ENCODE results near the gene CENPX.

CENPX gene

GRCh38 chr17:82012261-82012639 lies 10.4 kb downstream of the CENPX start:
- intact Hi-C loops (cut with DNase I; ENCODE audit: low total_unique reads): no loop called here
- H3K4me1 ChIP-seq: peaks cover 0 to 28% (median 10%) of the 10 kb centered on the region in 4 donors
- peaks cover 0 to 34% (median 10%) of the 10 kb centered on the region in 3 donors for H3K36me3 ChIP-seq
- no peak overlapping the region for H3K4me3 ChIP-seq
- no peaks in the 10 kb centered on the region for H3K9me3 ChIP-seq
- H3K27ac ChIP-seq: peak overlapping the region in 1 of 2 donors; percentile 22
- no peak for DNase-seq
- no peaks in the 10 kb centered on the region for H3K27me3 ChIP-seq
- no peak for TF ChIP-seq CTCF (IDR thresholded peaks at IDR 0.05)

- DNase-seq: no peak
- H3K4me3 ChIP-seq: no peak overlapping the region
- H3K36me3 ChIP-seq: peaks cover 0 to 29% (median 10%) of the 10 kb centered on the region in 3 donors
- H3K27me3 ChIP-seq: no peaks in the 10 kb centered on the region
- TF ChIP-seq CTCF (IDR thresholded peaks at IDR 0.05): no peak
- intact Hi-C loops (cut with DNase I; ENCODE audit: low total_unique reads): no loop called here
- H3K4me1 ChIP-seq: peaks cover 0 to 33% (median 14%) of the 10 kb centered on the region in 4 donors
- no peak overlapping the region for H3K27ac ChIP-seq
- H3K9me3 ChIP-seq: no peaks in the 10 kb centered on the region
Observed at GRCh38 chr17:82011617-82012187, 11.0 kb downstream of the CENPX start.

GRCh38 chr17:82010575-82011525 lies 11.8 kb downstream of the CENPX start:
- no peak overlapping the region for H3K27ac ChIP-seq
- peaks cover 0 to 42% (median 22%) of the 10 kb centered on the region in 4 donors for H3K4me1 ChIP-seq
- no peaks in the 10 kb centered on the region for H3K27me3 ChIP-seq
- TF ChIP-seq CTCF (IDR thresholded peaks at IDR 0.05): no peak
- intact Hi-C loops (cut with DNase I; ENCODE audit: low total_unique reads): no loop called here
- H3K36me3 ChIP-seq: peaks cover 0 to 29% (median 10%) of the 10 kb centered on the region in 3 donors
- no peak for DNase-seq
- no peaks in the 10 kb centered on the region for H3K9me3 ChIP-seq
- H3K4me3 ChIP-seq: no peak overlapping the region

- no peak for TF ChIP-seq CTCF (IDR thresholded peaks at IDR 0.05)
Observed at GRCh38 chr17:82009413-82009812, 13.3 kb downstream of the CENPX start.

GRCh38 chr17:82008941-82009405 lies 13.7 kb downstream of the CENPX start:
- Histone ChIP-seq H3K27ac (no peak overlapping the region), H3K4me1 (peaks cover 0 to 60% (median 38%) of the 10 kb centered on the region in 4 donors), H3K27me3 (no peaks in the 10 kb centered on the region), H3K36me3 (peaks cover 0 to 29% (median 10%) of the 10 kb centered on the region in 3 donors), H3K4me3 (no peak overlapping the region), H3K9me3 (no peaks in the 10 kb centered on the region)
- no peak for DNase-seq
- TF ChIP-seq CTCF (IDR thresholded peaks at IDR 0.05): no peak
- intact Hi-C loops (cut with DNase I; ENCODE audit: low total_unique reads): no loop called here

More at GRCh38 chr17:82009413-82009812, 13.3 kb downstream of the CENPX start:
- intact Hi-C loops (cut with DNase I; ENCODE audit: low total_unique reads): no loop called here
- Histone ChIP-seq H3K4me1 (peaks cover 0 to 56% (median 33%) of the 10 kb centered on the region in 4 donors), H3K27me3 (no peaks in the 10 kb centered on the region), H3K27ac (no peak overlapping the region), H3K36me3 (peaks cover 0 to 29% (median 10%) of the 10 kb centered on the region in 3 donors), H3K4me3 (no peak overlapping the region), H3K9me3 (no peaks in the 10 kb centered on the region)
- DNase-seq: no peak

All from tibial artery (tissue), 4 donors.